ENCODE measurements around the gene LANCL3.

- no peak for TF ChIP-seq TRIM28 (IDR thresholded peaks at IDR 0.05; ENCODE audit: borderline replicate concordance, low read length)
- TF ChIP-seq, protein P1, sequence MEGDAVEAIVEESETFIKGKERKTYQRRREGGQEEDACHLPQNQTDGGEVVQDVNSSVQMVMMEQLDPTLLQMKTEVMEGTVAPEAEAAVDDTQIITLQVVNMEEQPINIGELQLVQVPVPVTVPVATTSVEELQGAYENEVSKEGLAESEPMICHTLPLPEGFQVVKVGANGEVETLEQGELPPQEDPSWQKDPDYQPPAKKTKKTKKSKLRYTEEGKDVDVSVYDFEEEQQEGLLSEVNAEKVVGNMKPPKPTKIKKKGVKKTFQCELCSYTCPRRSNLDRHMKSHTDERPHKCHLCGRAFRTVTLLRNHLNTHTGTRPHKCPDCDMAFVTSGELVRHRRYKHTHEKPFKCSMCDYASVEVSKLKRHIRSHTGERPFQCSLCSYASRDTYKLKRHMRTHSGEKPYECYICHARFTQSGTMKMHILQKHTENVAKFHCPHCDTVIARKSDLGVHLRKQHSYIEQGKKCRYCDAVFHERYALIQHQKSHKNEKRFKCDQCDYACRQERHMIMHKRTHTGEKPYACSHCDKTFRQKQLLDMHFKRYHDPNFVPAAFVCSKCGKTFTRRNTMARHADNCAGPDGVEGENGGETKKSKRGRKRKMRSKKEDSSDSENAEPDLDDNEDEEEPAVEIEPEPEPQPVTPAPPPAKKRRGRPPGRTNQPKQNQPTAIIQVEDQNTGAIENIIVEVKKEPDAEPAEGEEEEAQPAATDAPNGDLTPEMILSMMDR (tag by site-specific recombination; IDR thresholded peaks at IDR 0.05), result no peak
Observed at GRCh38 chrX:37722595-37722994, 151.1 kb downstream of the LANCL3 start.

Measured in HEK293 (cell line).